ENCODE results near the gene GINM1. TPM values are rescaled to one million over a fixed set of nuclear protein-coding genes. Genes with fewer than 3 reads are reported as not detected.

The GINM1 gene
- total RNA-seq, 1 donor from 2014 or later: 57.5 TPM

DNA sequence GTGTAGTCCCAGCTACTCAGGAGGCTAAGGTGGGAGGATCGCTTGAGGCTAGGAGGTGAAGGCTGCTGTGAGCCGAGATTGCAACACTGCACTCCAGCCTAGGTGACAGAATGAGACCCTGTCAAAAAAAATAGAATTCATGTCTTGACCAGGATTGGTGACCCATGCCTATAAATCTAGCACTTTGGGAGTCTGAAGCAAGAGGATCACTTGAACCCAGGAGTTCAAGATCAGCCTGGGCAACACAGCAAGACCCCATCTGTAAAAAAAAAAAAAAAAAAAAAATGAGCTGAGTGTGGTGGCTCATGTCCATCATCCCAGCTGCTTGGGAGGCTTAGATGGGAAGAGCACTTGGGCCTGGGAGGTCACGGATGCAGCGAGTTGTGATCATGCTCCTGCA lies 34.3 kb downstream of the GINM1 start:
- no peak for DNase-seq

DNA sequence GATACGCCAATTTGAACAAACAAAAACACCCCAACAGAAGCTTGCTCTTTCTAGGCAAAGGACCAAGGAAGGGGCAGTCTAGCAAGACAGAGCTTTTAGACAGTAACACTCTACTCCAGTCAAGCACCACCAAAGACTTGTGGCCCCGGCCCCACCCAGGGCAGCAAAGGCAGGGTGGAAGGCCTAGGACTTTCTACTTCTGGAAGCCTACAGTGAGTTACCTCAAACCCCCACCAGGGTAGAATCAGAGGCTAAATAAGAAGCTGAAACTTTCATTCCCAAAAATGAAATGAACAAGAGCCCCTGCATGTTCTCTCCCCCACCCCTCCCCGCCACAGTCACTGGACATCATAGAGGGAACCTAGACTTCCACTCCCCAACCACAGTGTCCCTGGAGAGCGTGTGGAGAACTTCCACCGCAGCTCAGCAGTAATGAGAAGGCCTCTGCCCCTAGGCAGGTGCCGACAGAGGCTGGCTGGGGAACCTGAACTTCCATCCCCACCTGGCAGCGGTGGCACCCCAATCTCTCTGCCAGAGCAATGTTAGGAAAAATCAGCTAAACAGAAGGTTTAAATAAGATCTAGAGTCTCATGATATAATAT lies 42.3 kb downstream of the GINM1 start:
- DNase-seq: no peak

DNA sequence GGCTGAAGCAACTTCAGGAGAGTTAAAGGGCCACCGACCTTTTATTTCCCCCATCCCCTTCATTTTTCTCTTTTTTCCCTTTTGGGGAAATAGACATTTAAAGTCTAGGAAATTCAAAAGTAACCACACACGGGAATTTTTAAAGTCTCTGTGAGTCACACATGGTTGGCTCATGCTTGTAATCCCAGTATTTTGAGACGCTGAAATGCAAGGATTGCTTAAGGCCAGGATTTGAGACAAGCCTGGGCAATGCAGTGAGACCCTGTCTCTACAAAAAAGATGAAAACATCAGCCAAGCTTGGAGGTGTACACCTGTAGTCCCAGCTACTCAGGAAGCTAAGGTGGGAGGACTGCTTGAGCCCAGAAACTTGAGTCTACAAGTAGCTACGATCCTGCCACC lies 48.2 kb downstream of the GINM1 start:
- DNase-seq: no peak

DNA sequence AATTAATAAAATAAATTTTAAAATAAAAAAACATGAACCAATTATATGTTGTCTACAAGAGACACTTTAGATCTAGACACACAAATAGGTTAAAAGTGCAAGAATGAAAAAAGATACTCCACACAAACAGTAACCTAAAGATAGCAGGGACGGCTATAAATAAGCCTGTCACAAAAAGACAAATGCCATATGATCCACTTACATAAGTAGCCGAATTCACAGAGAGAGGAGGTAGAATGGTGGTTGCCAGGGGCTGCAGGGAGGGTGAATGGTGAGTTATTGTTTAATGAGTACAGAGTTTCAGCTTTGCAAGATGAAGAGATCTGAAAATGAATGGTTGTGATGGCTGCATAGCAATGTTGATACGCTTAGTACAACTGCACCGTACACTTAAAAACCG lies 49.6 kb downstream of the GINM1 start:
- no peak for DNase-seq

DNA sequence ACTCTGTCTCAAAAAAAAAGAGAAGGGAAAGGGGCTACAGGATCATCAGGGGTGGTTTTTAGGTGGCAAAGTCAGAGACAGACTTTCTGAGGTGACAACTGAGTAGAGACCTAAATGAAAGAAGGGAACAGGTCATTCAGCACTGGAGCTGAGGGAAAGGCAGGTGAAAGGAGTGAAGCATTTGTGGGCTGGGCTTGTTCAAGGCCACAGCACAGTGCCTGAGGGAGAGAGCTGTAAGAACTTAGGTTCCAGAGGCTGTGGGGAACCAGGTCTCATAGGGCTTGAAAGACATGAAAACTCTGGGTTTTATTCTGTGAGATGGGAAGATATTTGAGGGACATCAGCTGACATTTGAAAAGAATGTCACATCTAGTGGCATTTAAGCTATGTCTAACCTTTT lies 61.5 kb downstream of the GINM1 start:
- no peak for DNase-seq

DNA sequence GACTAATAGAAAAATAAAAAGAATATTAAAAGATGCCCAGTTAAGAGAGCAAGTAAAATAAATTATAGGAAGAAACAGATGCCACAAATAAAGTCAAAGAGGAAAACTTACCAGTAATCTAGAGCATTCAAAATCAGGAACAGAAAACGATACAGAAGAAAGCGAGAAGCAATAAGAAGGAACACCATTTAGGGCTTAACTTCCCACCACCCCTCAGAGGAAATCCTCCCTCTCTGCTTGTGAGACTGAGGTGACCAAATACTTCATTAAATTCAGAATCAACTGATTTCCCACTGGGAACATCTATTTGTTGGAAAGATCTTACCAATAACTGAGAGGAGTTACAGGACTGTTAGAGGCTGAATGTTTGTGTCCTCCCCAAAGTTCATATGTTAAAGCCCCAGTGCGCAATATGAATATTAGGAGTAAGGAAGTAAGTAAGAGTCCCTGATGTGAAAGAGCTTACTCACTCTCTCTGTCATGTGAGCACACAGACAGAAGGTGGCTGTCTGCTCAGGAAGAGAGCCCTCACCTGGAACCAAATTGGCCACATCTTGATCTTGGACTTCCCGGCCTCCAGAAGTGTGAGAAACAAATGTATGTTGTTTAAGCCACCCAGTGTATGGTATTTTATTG lies 62.8 kb downstream of the GINM1 start:
- DNase-seq: no peak

DNA sequence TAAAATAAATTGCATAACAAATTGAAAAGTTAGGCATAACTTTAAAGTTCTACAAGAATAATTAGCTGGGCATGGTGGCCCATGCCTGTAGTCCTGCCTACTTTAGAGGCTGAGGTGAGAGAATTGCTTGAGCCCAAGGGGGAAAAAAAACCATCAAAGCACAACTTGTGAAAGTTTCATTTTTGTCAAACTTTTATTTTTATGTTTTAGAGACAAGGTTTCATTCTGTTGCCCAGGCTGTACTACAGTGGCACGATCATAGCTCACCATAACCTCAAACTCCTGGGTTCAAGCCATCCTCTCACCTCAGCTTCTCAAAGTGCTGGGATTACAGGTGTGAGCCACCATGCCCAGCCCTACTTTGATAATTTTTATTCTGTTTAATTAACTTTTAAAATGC lies 68.1 kb downstream of the GINM1 start:
- no peak for DNase-seq

DNA sequence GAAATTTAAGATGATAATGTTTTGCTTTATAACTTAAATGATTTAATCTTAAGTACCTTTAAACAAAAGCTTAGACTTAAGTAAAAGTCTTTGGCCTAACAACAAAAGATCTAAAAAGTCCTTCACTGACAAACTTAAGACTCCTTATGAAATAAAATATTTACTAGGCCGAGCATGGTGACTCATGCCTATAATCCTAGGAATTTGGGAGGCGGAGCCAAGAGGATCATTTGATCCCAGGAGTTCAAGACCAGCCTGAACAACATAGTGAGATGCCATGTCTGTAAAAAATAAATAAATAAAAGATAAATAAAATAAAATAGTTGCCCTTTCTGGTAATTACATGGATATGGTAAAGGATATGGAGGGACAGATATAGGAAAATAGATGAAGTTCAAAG lies 69.9 kb downstream of the GINM1 start:
- DNase-seq: peak; percentile 17

Other genes with a start within 250 kb of the GINM1 start
- 15.0 and 33.6 TPM in 2 replicates for gene TAB2, start 248.7 kb upstream of the GINM1 start, total RNA-seq
- 1.0 and 1.3 TPM in 2 replicates for gene SUMO4, start 166.1 kb upstream of the GINM1 start, total RNA-seq
- gene ZC3H12D, start 81.4 kb upstream of the GINM1 start, total RNA-seq: 0.17 and 0.23 TPM in 2 replicates
- 30.3 and 42.0 TPM in 2 replicates for gene PPIL4, start 20.3 kb upstream of the GINM1 start, total RNA-seq
- 20.3 and 22.8 TPM in 2 replicates for gene KATNA1, start 82.3 kb downstream of the GINM1 start, total RNA-seq
- 9.9 and 13.1 TPM in 2 replicates for gene LATS1, start 151.7 kb downstream of the GINM1 start, total RNA-seq
- 29.3 and 31.0 TPM in 2 replicates for gene NUP43, start 180.2 kb downstream of the GINM1 start, total RNA-seq
- 132 and 137 TPM in 2 replicates for gene PCMT1, start 183.4 kb downstream of the GINM1 start, total RNA-seq